Measurements from ENCODE around the gene EVC2. TPM values are rescaled to one million over a fixed set of nuclear protein-coding genes. Genes with fewer than 3 reads are reported as not detected.

Gene EVC2
- total RNA-seq, 1 experiment from 2014 or later, result not detected

DNA sequence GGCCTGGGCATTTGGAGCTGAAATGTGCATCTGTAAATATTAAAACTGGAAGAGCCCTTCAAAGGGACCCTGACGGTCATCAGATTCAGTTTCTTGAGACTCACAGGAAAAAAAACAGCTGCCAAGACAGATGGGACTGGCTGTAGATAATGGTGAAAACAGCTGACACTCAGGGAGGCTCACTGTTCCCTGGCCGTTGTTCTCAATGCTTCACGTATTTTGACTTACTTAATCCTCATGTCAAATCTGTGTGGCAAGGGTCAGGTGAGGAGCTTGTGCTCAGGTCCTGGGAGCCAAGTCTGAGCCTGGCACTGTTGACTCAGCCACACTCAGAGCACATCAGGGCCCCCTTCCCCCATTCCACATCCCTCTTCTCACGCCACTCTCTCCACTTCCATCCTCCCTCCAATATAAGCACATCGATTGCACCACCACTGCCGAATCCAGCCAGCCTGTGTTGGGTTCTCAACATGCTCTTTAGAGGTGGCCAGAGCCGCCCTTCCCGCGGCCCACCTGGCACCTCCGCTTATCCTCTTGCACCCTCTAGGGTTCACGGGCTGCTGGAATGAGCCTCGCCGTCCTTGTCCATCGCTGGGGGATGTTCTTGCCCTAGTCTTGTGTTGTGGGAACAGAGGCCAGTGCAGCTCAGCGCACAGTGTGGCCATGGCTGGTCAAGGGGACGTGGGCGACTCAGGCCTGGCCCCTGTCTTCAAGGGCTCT, 42.7 kb upstream of the EVC2 start:
- ChIA-PET POLR2A (no interaction called here), CTCF (no interaction called here)
- Histone ChIP-seq H3K27ac (ENCODE audit: low read length) (no peak overlapping the region), H3K4me3 (ENCODE audit: low read depth in 2 of 2, low read length in 2 of 2) (no peak overlapping the region), H3K27me3 (ENCODE audit: control insufficient read depth, insufficient read depth, low read length) (no peaks in the 10 kb centered on the region), H3K36me3 (ENCODE audit: control insufficient read depth, insufficient read depth, low read length) (no peaks in the 10 kb centered on the region), H3K9me3 (ENCODE audit: control insufficient read depth, insufficient read depth, low read depth, low read length) (no peaks in the 10 kb centered on the region), H3K4me1 (ENCODE audit: control insufficient read depth, insufficient read depth, low read length) (peaks cover 3% of the 10 kb centered on the region; the same call in 1 of the 2 replicates)
- no peak for DNase-seq (ENCODE audit: low read depth, low spot score)
- in situ Hi-C loops (cut with HindIII; ENCODE audit: low pct_unique_long_range_greater_than_20kb, low sequenced_read_pairs) (no loop called here), intact Hi-C loops (cut with micrococcal nuclease; ENCODE audit: unreplicated experiment) (no loop called here)
- TF ChIP-seq TCF7L2 (IDR thresholded peaks at IDR 0.05; ENCODE audit: low read depth, low read length) (no peak), SIN3A (IDR thresholded peaks at IDR 0.05; ENCODE audit: borderline replicate concordance, insufficient read depth, low read depth, low read length) (no peak), POLR2AphosphoS5 (IDR thresholded peaks at IDR 0.05; ENCODE audit: low read depth, low read length) (no peak)
- TF ChIP-seq, protein P1, sequence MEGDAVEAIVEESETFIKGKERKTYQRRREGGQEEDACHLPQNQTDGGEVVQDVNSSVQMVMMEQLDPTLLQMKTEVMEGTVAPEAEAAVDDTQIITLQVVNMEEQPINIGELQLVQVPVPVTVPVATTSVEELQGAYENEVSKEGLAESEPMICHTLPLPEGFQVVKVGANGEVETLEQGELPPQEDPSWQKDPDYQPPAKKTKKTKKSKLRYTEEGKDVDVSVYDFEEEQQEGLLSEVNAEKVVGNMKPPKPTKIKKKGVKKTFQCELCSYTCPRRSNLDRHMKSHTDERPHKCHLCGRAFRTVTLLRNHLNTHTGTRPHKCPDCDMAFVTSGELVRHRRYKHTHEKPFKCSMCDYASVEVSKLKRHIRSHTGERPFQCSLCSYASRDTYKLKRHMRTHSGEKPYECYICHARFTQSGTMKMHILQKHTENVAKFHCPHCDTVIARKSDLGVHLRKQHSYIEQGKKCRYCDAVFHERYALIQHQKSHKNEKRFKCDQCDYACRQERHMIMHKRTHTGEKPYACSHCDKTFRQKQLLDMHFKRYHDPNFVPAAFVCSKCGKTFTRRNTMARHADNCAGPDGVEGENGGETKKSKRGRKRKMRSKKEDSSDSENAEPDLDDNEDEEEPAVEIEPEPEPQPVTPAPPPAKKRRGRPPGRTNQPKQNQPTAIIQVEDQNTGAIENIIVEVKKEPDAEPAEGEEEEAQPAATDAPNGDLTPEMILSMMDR (IDR thresholded peaks at IDR 0.05), result no peak
- TF ChIP-seq, protein P2, sequence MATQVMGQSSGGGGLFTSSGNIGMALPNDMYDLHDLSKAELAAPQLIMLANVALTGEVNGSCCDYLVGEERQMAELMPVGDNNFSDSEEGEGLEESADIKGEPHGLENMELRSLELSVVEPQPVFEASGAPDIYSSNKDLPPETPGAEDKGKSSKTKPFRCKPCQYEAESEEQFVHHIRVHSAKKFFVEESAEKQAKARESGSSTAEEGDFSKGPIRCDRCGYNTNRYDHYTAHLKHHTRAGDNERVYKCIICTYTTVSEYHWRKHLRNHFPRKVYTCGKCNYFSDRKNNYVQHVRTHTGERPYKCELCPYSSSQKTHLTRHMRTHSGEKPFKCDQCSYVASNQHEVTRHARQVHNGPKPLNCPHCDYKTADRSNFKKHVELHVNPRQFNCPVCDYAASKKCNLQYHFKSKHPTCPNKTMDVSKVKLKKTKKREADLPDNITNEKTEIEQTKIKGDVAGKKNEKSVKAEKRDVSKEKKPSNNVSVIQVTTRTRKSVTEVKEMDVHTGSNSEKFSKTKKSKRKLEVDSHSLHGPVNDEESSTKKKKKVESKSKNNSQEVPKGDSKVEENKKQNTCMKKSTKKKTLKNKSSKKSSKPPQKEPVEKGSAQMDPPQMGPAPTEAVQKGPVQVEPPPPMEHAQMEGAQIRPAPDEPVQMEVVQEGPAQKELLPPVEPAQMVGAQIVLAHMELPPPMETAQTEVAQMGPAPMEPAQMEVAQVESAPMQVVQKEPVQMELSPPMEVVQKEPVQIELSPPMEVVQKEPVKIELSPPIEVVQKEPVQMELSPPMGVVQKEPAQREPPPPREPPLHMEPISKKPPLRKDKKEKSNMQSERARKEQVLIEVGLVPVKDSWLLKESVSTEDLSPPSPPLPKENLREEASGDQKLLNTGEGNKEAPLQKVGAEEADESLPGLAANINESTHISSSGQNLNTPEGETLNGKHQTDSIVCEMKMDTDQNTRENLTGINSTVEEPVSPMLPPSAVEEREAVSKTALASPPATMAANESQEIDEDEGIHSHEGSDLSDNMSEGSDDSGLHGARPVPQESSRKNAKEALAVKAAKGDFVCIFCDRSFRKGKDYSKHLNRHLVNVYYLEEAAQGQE (IDR thresholded peaks at IDR 0.05; ENCODE audit: insufficient read depth in 1 of 2, low read depth in 2 of 2, low read length in 1 of 2), result no peak
- BruUV-seq (replicated peaks), result no TSS peak
- ATAC-seq, result no peak

DNA sequence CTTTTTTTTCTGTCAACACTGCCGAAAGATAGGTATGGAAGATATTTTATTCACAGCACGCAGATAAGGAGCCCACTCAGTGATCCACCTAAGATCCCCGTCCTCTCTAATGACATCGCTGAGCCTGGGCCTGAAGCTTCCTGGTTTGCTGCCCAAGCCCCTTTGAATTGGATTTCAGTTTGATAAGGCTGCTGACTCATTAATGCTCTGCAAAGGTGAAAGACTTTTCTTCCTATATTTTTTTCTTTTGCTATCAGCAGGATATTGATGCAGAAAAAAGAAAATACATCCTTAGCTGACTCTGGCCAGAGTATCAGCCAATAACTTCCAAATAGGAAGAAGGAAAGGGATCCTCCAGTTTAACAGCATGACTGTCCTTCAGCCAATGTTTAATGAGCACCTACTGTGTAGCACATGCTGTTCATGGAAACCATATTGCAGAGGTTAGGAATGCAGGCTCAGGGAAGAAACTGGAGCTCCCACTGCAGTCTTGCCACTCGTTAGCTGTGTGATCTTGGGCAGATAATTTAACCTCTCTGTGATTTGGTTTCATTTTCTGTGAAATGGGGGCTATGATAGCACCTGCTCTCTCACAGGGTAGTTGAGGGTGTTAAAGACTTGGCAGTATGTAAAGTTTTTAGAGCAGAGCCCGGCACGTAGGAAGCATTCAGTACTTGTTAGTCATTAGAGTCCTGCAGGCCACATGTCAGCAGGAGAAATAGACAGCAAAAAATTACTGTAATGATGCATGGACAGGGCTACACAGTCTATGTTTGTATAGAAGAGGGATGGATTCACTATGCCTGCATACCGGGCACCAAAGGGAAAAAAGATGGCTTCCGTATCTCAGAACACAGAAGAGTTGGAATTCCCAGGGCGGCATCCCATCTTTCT, 41.9 kb upstream of the EVC2 start:
- CTCF ChIA-PET, result no interaction called here
- POLR2A ChIA-PET, result no interaction called here
- ATAC-seq (no peak), DNase-seq (ENCODE audit: low read depth, low spot score) (no peak)
- TF ChIP-seq POLR2AphosphoS5 (IDR thresholded peaks at IDR 0.05; ENCODE audit: low read depth, low read length) (no peak), TCF7L2 (IDR thresholded peaks at IDR 0.05; ENCODE audit: low read depth, low read length) (no peak), SIN3A (IDR thresholded peaks at IDR 0.05; ENCODE audit: borderline replicate concordance, insufficient read depth, low read depth, low read length) (no peak)
- TF ChIP-seq, protein P2 (IDR thresholded peaks at IDR 0.05; ENCODE audit: insufficient read depth in 1 of 2, low read depth in 2 of 2, low read length in 1 of 2), result no peak
- TF ChIP-seq, protein P1 (IDR thresholded peaks at IDR 0.05), result no peak
- Histone ChIP-seq H3K9me3 (ENCODE audit: control insufficient read depth, insufficient read depth, low read depth, low read length) (no peaks in the 10 kb centered on the region), H3K27ac (ENCODE audit: low read length) (no peak overlapping the region), H3K36me3 (ENCODE audit: control insufficient read depth, insufficient read depth, low read length) (no peaks in the 10 kb centered on the region), H3K4me3 (ENCODE audit: low read depth in 2 of 2, low read length in 2 of 2) (no peak overlapping the region), H3K4me1 (ENCODE audit: control insufficient read depth, insufficient read depth, low read length) (peaks cover 3% of the 10 kb centered on the region; the same call in 1 of the 2 replicates), H3K27me3 (ENCODE audit: control insufficient read depth, insufficient read depth, low read length) (no peaks in the 10 kb centered on the region)
- in situ Hi-C loops (cut with HindIII; ENCODE audit: low pct_unique_long_range_greater_than_20kb, low sequenced_read_pairs), result no loop called here
- intact Hi-C loops (cut with micrococcal nuclease; ENCODE audit: unreplicated experiment), result no loop called here
- no TSS peak for BruUV-seq (replicated peaks)
